Lung (tissue), 12 donors: ENCODE data around the gene PTPA. TPM values are rescaled to one million over a fixed set of nuclear protein-coding genes. Genes with fewer than 3 reads are reported as not detected.

ENCODE experiments used
- ATAC-seq: fragments of 200-7000 bp; cut with Tn5 transposase; one replicate; pipeline ENCODE4 v1.9.1; 2020; ENCODE audit warnings: moderate number of reproducible peaks; ENCODE audit not compliant: insufficient read depth, low FRiP score
- DNase-seq, 3 donors: peaks; one replicate each; pipeline ENCODE4 v3.0.0-alpha.2; 2013 to 2017
- H3K27ac ChIP-seq, 2 donors: one replicate each; pipeline ENCODE4 v1.5.1; 2013; ENCODE audit warnings: mild to moderate bottlenecking in 2 of 2, moderate library complexity in 2 of 2, control low read depth in 1 of 2, inconsistent platforms in 1 of 2, low read depth in 1 of 2, low read length in 1 of 2
- H3K27me3 ChIP-seq, 3 donors: one replicate each; pipeline ENCODE4 v1.5.1; 2013; ENCODE audit warnings: low read length in 2 of 3; ENCODE audit not compliant: control insufficient read depth in 3 of 3, insufficient read depth in 3 of 3
- H3K36me3 ChIP-seq, 4 donors: one replicate each; pipeline ENCODE4 v1.5.1; 2013; ENCODE audit warnings: low read length in 4 of 4, mild to moderate bottlenecking in 1 of 4, moderate library complexity in 1 of 4; ENCODE audit not compliant: control insufficient read depth in 4 of 4, insufficient read depth in 4 of 4
- H3K4me1 ChIP-seq, 5 donors: one replicate each; pipeline ENCODE4 v1.5.1; 2013; ENCODE audit warnings: low read length in 5 of 5, mild to moderate bottlenecking in 2 of 5, moderate library complexity in 1 of 5; ENCODE audit not compliant: control insufficient read depth in 5 of 5, insufficient read depth in 5 of 5
- H3K4me3 ChIP-seq: one replicate; pipeline ENCODE4 v1.5.1; 2013; ENCODE audit warnings: mild to moderate bottlenecking, control low read depth, moderate library complexity
- H3K9ac ChIP-seq, 2 donors: one replicate each; pipeline ENCODE4 v1.5.1; 2013; ENCODE audit warnings: low read length in 2 of 2, control low read depth in 1 of 2; ENCODE audit not compliant: insufficient read depth in 1 of 2
- H3K9me3 ChIP-seq, 4 donors: one replicate each; pipeline ENCODE4 v1.5.1; 2013; ENCODE audit warnings: low read length in 3 of 4, mild to moderate bottlenecking in 1 of 4, moderate library complexity in 1 of 4; ENCODE audit not compliant: control insufficient read depth in 4 of 4, insufficient read depth in 3 of 4
- CTCF ChIP-seq: IDR thresholded peaks from 2 replicates; pipeline ENCODE4 v1.5.1; 2012; ENCODE audit warnings: mild to moderate bottlenecking; ENCODE audit errors: control extremely low read depth, extremely low read depth
- WGBS, 2 donors: extraction: QIAGEN DNeasy Blood & Tissue Kit; methylation state at CpG; one replicate each; pipeline ENCODE4 v1.1.7; 2013; 5-methylcytosine and 5-hydroxymethylcytosine counted together
- polyA plus RNA-seq, 2 donors: library from polyadenylated mRNA; stranded (reverse); fragments of 200-250 nt; gene quantifications; one replicate each; pipeline ENCODE4 v1.2.1, GENCODE V29; 2013
- total RNA-seq, 2 donors: library from RNA; depleted of rRNA in 1 of 2; stranded (reverse); fragments of >200 nt in 1 of 2; gene quantifications; one replicate each; pipeline ENCODE4 v1.2.1, GENCODE V29; 2014 to 2021
- donor health status: control.
- donor health status: control.
- donor health status: Bipolar disorder and iron deficiency.
- donor health status: healthy.
- donor health status: DM: yes; HTN: yes; CAD: no.

Gene PTPA
- total and polyA plus RNA-seq, 4 donors = 62.5 to 145 (median 116) TPM

GRCh38 chr9:129068110-129068509 is 43.1 kb upstream of the PTPA start:
- ATAC-seq = no peak
- 92 to 93% methylated on average over 19 of the region's 19 CpGs for WGBS, 2 donors

GRCh38 chr9:129068990-129069861 is 42.0 kb upstream of the PTPA start:
- 47 to 70% methylated on average over 29 to 31 of the region's 31 CpGs for WGBS, 2 donors
- H3K4me1 ChIP-seq = no peaks in the 10 kb centered on the region
- peak overlapping the region in 1 of 2 donors; percentile 74 for H3K27ac ChIP-seq
- ATAC-seq (peak; percentile 70), DNase-seq (peak; percentile 4 to 29 (median 16))
- H3K4me3 ChIP-seq = no peak overlapping the region
- peaks cover 0 to 45% (median 7%) of the 10 kb centered on the region in 4 donors for H3K36me3 ChIP-seq
- H3K27me3 ChIP-seq = no peaks in the 10 kb centered on the region
- no peak for TF ChIP-seq CTCF
- H3K9ac ChIP-seq = no peak overlapping the region
- H3K9me3 ChIP-seq = no peaks in the 10 kb centered on the region

More at GRCh38 chr9:129068110-129068509, 43.1 kb upstream of the PTPA start:
- Histone ChIP-seq H3K4me1 (no peaks in the 10 kb centered on the region), H3K9ac (no peak overlapping the region), H3K36me3 (peaks cover 5 to 53% (median 7%) of the 10 kb centered on the region in 4 donors), H3K27ac (no peak overlapping the region), H3K9me3 (peaks cover 0 to 2% (median 0%) of the 10 kb centered on the region in 4 donors), H3K27me3 (no peaks in the 10 kb centered on the region), H3K4me3 (no peak overlapping the region)
- no peak for DNase-seq
- TF ChIP-seq CTCF = no peak

GRCh38 chr9:129069862-129070641 is 41.2 kb upstream of the PTPA start:
- no peak for TF ChIP-seq CTCF
- Histone ChIP-seq H3K36me3 (peaks cover 0 to 40% (median 7%) of the 10 kb centered on the region in 4 donors), H3K4me1 (no peaks in the 10 kb centered on the region), H3K9ac (no peak overlapping the region), H3K27ac (peak overlapping the region in 1 of 2 donors; percentile 71), H3K27me3 (no peaks in the 10 kb centered on the region), H3K4me3 (no peak overlapping the region), H3K9me3 (no peaks in the 10 kb centered on the region)
- DNase-seq (no peak), ATAC-seq (no peak)
- 86% methylated on average over 25 to 26 of the region's 26 CpGs for WGBS, 2 donors
